Esophagus muscularis mucosa (tissue), 4 donors: Measurements from ENCODE around the gene SLC43A1. TPM values are rescaled to one million over a fixed set of nuclear protein-coding genes. Genes with fewer than 3 reads are reported as not detected.

ENCODE experiments used
- DNase-seq: peaks from one replicate; pipeline ENCODE4 v3.0.0-alpha.2; 2017; ENCODE audit errors: extremely low spot score
- H3K27ac ChIP-seq, 4 donors: fragments of 200-600 bp; sonication (generic); replicated peaks in 1 of 4; 1 replicate in 3 of 4; 2 replicates in 1 of 4; pipeline ENCODE4 v1.5.1; 2016 to 2019; ENCODE audit warnings: mild to moderate bottlenecking in 1 of 4
- H3K27me3 ChIP-seq, 4 donors: fragments of 200-600 bp; sonication (generic); one replicate each; pipeline versions ENCODE4 v1.5.1 to v1.6.0; 2016 to 2019
- H3K36me3 ChIP-seq, 4 donors: fragments of 200-600 bp; sonication (generic); one replicate each; pipeline ENCODE4 v1.5.1; 2016 to 2019
- H3K4me1 ChIP-seq, 4 donors: fragments of 200-600 bp; sonication (generic); one replicate each; pipeline ENCODE4 v1.5.1; 2016 to 2019
- H3K4me3 ChIP-seq, 4 donors: fragments of 200-600 bp; sonication (generic); 1 replicate in 2 of 4; 2 replicates in 2 of 4; pipeline ENCODE4 v1.5.1; 2016 to 2019; ENCODE audit warnings: mild to moderate bottlenecking in 4 of 4, moderate library complexity in 1 of 4
- H3K9me3 ChIP-seq, 4 donors: fragments of 200-600 bp; sonication (generic); 1 replicate in 3 of 4; 2 replicates in 1 of 4; pipeline ENCODE4 v1.5.1; 2016 to 2019
- CTCF ChIP-seq, 3 experiments: fragments of 200-600 bp in 2 of 3; fragments of 450-650 bp in 1 of 3; sonication (generic) in 2 of 3; IDR thresholded peaks; one replicate each; pipeline ENCODE4 v1.5.1; 2017 to 2019; ENCODE audit warnings: antibody characterized with exemption in 3 of 3, mild to moderate bottlenecking in 2 of 3, moderate library complexity in 1 of 3
- EP300 ChIP-seq: sonication (generic); formaldehyde crosslinking; IDR thresholded peaks from one replicate; pipeline ENCODE4 v1.6.1; 2017; ENCODE audit warnings: antibody characterized with exemption
- POLR2A ChIP-seq: fragments of 450-650 bp; IDR thresholded peaks from one replicate; pipeline ENCODE4 v1.6.1; 2017; ENCODE audit warnings: antibody characterized with exemption, moderate library complexity, mild to moderate bottlenecking, low read depth
- POLR2AphosphoS5 ChIP-seq, 2 donors: sonication (generic); formaldehyde crosslinking; IDR thresholded peaks; one replicate each; pipeline ENCODE4 v1.6.1; 2017; ENCODE audit warnings: antibody characterized with exemption in 2 of 2
- WGBS: methylation state at CpG from one replicate; pipeline ENCODE4 v1.1.5; 2018; 5-methylcytosine and 5-hydroxymethylcytosine counted together
- intact Hi-C: fragments of 100-400 bp; cut with DNase I; formaldehyde crosslinking; loops from one replicate; pipeline ENCODE4 v1.15.1; 2023
- total RNA-seq, 4 donors: library from RNA; depleted of rRNA; stranded (reverse); fragments of >200 nt; gene quantifications; one replicate each; pipeline versions ENCODE4 v1.1.0 to v1.2.1, GENCODE V29; 2016

Gene SLC43A1
- total RNA-seq, 4 donors from 2014 or later: 17.7 to 33.2 (median 23.5) TPM

- 91% methylated on average over 5 of the region's 5 CpGs for WGBS
- DNase-seq: no peak
- no peaks in the 10 kb centered on the region for H3K9me3 ChIP-seq
These were observed 46.2 kb downstream of the SLC43A1 start for GRCh38 chr11:57469268-57469667.

GRCh38 chr11:57468276-57468675 lies 47.2 kb downstream of the SLC43A1 start:
- intact Hi-C loops: no loop called here
- no peaks in the 10 kb centered on the region for H3K4me1 ChIP-seq
- DNase-seq: no peak
- no peak overlapping the region for H3K27ac ChIP-seq
- no peak overlapping the region for H3K4me3 ChIP-seq
- 76% methylated on average over 4 of the region's 4 CpGs for WGBS
- H3K9me3 ChIP-seq: no peaks in the 10 kb centered on the region
- H3K36me3 ChIP-seq: no peaks in the 10 kb centered on the region
- no peak for TF ChIP-seq CTCF (IDR thresholded peaks at IDR 0.05)
- TF ChIP-seq POLR2A: no peak
- TF ChIP-seq POLR2AphosphoS5 (IDR thresholded peaks at IDR 0.05): no peak
- TF ChIP-seq EP300: no peak
- H3K27me3 ChIP-seq: peaks cover 0 to 30% (median 0%) of the 10 kb centered on the region in 4 donors

More at GRCh38 chr11:57469268-57469667, 46.2 kb downstream of the SLC43A1 start:
- peaks cover 0 to 32% (median 2%) of the 10 kb centered on the region in 4 donors for H3K27me3 ChIP-seq
- H3K27ac ChIP-seq: no peak overlapping the region
- TF ChIP-seq CTCF (IDR thresholded peaks at IDR 0.05): no peak
- TF ChIP-seq POLR2A: no peak
- TF ChIP-seq EP300: no peak
- TF ChIP-seq POLR2AphosphoS5 (IDR thresholded peaks at IDR 0.05): no peak
- H3K36me3 ChIP-seq: no peaks in the 10 kb centered on the region
- H3K4me3 ChIP-seq: no peak overlapping the region
- H3K4me1 ChIP-seq: no peaks in the 10 kb centered on the region
- intact Hi-C loops: no loop called here

GRCh38 chr11:57467508-57468157 lies 47.9 kb downstream of the SLC43A1 start:
- no peak for TF ChIP-seq POLR2AphosphoS5 (IDR thresholded peaks at IDR 0.05)
- no peak for TF ChIP-seq POLR2A
- TF ChIP-seq EP300: no peak
- TF ChIP-seq CTCF (IDR thresholded peaks at IDR 0.05): no peak
- no peak overlapping the region for H3K4me3 ChIP-seq

GRCh38 chr11:57466680-57467079 lies 48.8 kb downstream of the SLC43A1 start:
- peaks cover 0 to 35% (median 0%) of the 10 kb centered on the region in 4 donors for H3K27me3 ChIP-seq

More at GRCh38 chr11:57467508-57468157, 47.9 kb downstream of the SLC43A1 start:
- H3K9me3 ChIP-seq: no peaks in the 10 kb centered on the region
- no peak for DNase-seq
- intact Hi-C loops: no loop called here
- H3K4me1 ChIP-seq: no peaks in the 10 kb centered on the region
- WGBS: 83% methylated on average over 22 of the region's 23 CpGs
- H3K27ac ChIP-seq: no peak overlapping the region
- no peaks in the 10 kb centered on the region for H3K36me3 ChIP-seq
- peaks cover 0 to 34% (median 0%) of the 10 kb centered on the region in 4 donors for H3K27me3 ChIP-seq

More at GRCh38 chr11:57466680-57467079, 48.8 kb downstream of the SLC43A1 start:
- H3K36me3 ChIP-seq: no peaks in the 10 kb centered on the region
- H3K4me3 ChIP-seq: no peak overlapping the region
- intact Hi-C loops: no loop called here
- no peak for DNase-seq
- H3K4me1 ChIP-seq: no peaks in the 10 kb centered on the region
- TF ChIP-seq POLR2AphosphoS5 (IDR thresholded peaks at IDR 0.05) (no peak), CTCF (IDR thresholded peaks at IDR 0.05) (no peak), EP300 (no peak), POLR2A (no peak)
- H3K27ac ChIP-seq: no peak overlapping the region
- 66% methylated on average over 4 of the region's 4 CpGs for WGBS
- no peaks in the 10 kb centered on the region for H3K9me3 ChIP-seq
